Mesenchymal stem cell (in vitro differentiated cells and primary cell): Measurements from ENCODE around the gene SARS1.

Experiments used
- DNase-seq: peaks from one replicate; pipeline ENCODE4 v3.0.0-alpha.2; 2013
- H2AFZ ChIP-seq: one replicate; pipeline ENCODE4 v1.6.1; 2013; ENCODE audit warnings: low read depth, mild to moderate bottlenecking, control low read depth, inconsistent platforms, low read length, moderate library complexity
- H2AK5ac ChIP-seq: 2 replicates; pipeline ENCODE4 v1.6.1; 2013; ENCODE audit warnings: low read length, moderate library complexity, mild to moderate bottlenecking, inconsistent platforms; ENCODE audit not compliant: severe bottlenecking
- H2BK120ac ChIP-seq: one replicate; pipeline ENCODE4 v1.6.1; 2013; ENCODE audit warnings: low read depth, mild to moderate bottlenecking, inconsistent platforms, low read length, moderate library complexity
- H2BK12ac ChIP-seq, 2 experiments: one replicate each; pipeline ENCODE4 v1.6.1; 2013; ENCODE audit warnings: inconsistent platforms in 2 of 2, low read length in 2 of 2, mild to moderate bottlenecking in 2 of 2, moderate library complexity in 2 of 2, control low read depth in 1 of 2
- H2BK15ac ChIP-seq: one replicate; pipeline ENCODE4 v1.6.1; 2013; ENCODE audit warnings: mild to moderate bottlenecking, low read depth, inconsistent platforms; ENCODE audit not compliant: poor library complexity, severe bottlenecking
- H2BK5ac ChIP-seq: 2 replicates; pipeline ENCODE4 v1.6.1; 2013; ENCODE audit warnings: low read depth, mild to moderate bottlenecking, low read length, control low read depth, inconsistent platforms; ENCODE audit not compliant: poor library complexity, severe bottlenecking
- H3K14ac ChIP-seq, 2 experiments: one replicate each; pipeline ENCODE4 v1.6.1; 2013; ENCODE audit warnings: inconsistent platforms in 2 of 2, low read length in 2 of 2, control low read depth in 1 of 2, mild to moderate bottlenecking in 1 of 2, moderate library complexity in 1 of 2
- H3K18ac ChIP-seq, 2 experiments: one replicate each; pipeline ENCODE4 v1.6.1; 2013; ENCODE audit warnings: inconsistent platforms in 2 of 2, low read length in 2 of 2, control low read depth in 1 of 2, low read depth in 1 of 2, mild to moderate bottlenecking in 1 of 2
- H3K23ac ChIP-seq, 2 experiments: one replicate each; pipeline ENCODE4 v1.6.1; 2013; ENCODE audit warnings: inconsistent platforms in 2 of 2, low read length in 2 of 2, mild to moderate bottlenecking in 2 of 2, moderate library complexity in 2 of 2, control low read depth in 1 of 2
- H3K27ac ChIP-seq: 2 replicates; pipeline ENCODE4 v1.5.1; 2013; ENCODE audit warnings: mild to moderate bottlenecking, moderate library complexity, low read length, control low read depth, inconsistent platforms; ENCODE audit not compliant: poor library complexity, severe bottlenecking
- H3K27me3 ChIP-seq, 2 experiments: 2 replicates each; pipeline versions ENCODE4 v1.6.1 to v1.7.0; 2013; ENCODE audit warnings: low read length in 2 of 2, mild to moderate bottlenecking in 2 of 2, moderate library complexity in 2 of 2, control low read depth in 1 of 2, inconsistent platforms in 1 of 2; ENCODE audit not compliant: control insufficient read depth in 1 of 2, insufficient read depth in 1 of 2
- H3K36me3 ChIP-seq, 2 experiments: 2 replicates each; pipeline versions ENCODE4 v1.6.1 to v1.7.0; 2013; ENCODE audit warnings: low read length in 2 of 2, control low read depth in 1 of 2, inconsistent platforms in 1 of 2, low read depth in 1 of 2, mild to moderate bottlenecking in 1 of 2; ENCODE audit not compliant: insufficient read depth in 2 of 2, control insufficient read depth in 1 of 2
- H3K4ac ChIP-seq, 2 experiments: one replicate each; pipeline ENCODE4 v1.6.1; 2013; ENCODE audit warnings: inconsistent platforms in 2 of 2, low read length in 2 of 2, mild to moderate bottlenecking in 2 of 2, moderate library complexity in 2 of 2, control low read depth in 1 of 2, low read depth in 1 of 2
- H3K4me1 ChIP-seq: 2 replicates; pipeline ENCODE4 v1.6.1; 2013; ENCODE audit warnings: low read depth, low read length, control low read depth; ENCODE audit not compliant: control insufficient read depth, insufficient read depth
- H3K4me2 ChIP-seq: 2 replicates; pipeline ENCODE4 v1.6.1; 2013; ENCODE audit warnings: low read length, mild to moderate bottlenecking, inconsistent platforms; ENCODE audit not compliant: poor library complexity, severe bottlenecking
- H3K4me3 ChIP-seq, 2 experiments: 2 replicates each; pipeline versions ENCODE4 v1.5.1 to v1.7.0; 2013; ENCODE audit warnings: low read length in 2 of 2, mild to moderate bottlenecking in 2 of 2, control low read depth in 1 of 2, low read depth in 1 of 2; ENCODE audit not compliant: insufficient read depth in 1 of 2
- H3K79me1 ChIP-seq: replicated peaks from 2 replicates; pipeline ENCODE4 v1.6.1; 2013; ENCODE audit warnings: mild to moderate bottlenecking, control low read depth, low read length, inconsistent platforms; ENCODE audit not compliant: poor library complexity, severe bottlenecking
- H3K9ac ChIP-seq: 2 replicates; pipeline ENCODE4 v1.7.0; 2013; ENCODE audit warnings: mild to moderate bottlenecking, low read length, moderate library complexity
- H3K9me3 ChIP-seq: 2 replicates; pipeline ENCODE4 v1.7.0; 2013; ENCODE audit warnings: mild to moderate bottlenecking, low read length; ENCODE audit not compliant: control insufficient read depth
- H4K8ac ChIP-seq: one replicate; pipeline ENCODE4 v1.6.1; 2013; ENCODE audit warnings: inconsistent platforms, mild to moderate bottlenecking, low read length, moderate library complexity
- H4K91ac ChIP-seq: one replicate; pipeline ENCODE4 v1.6.1; 2013; ENCODE audit warnings: mild to moderate bottlenecking, low read length, inconsistent platforms
- WGBS: methylation state at CpG from one replicate; pipeline ENCODE4 v1.1.7; 2013; ENCODE audit warnings: mixed read lengths; 5-methylcytosine and 5-hydroxymethylcytosine counted together

SARS1 gene

DNA sequence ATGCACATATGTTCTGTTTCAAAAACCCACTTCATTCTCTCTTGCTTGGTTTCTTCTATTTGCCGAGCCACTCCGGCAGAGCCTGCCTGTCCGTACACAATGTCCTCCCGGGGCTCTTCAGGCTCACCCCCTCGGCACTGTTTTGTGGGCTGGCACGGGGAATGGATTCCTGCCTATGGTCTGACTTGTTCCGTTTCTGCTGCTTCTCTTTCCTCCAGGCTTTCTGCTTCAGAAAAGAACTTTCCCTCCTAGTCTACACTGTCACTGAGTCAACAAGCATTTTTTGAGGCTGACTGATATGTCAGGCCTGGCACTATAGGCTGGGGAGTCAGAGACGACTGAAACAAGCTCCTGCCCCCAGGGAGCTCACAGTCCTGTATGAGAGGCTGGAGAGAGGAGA is 28.4 kb upstream of the SARS1 start:
- Histone ChIP-seq H4K91ac (no peak overlapping the region), H3K4me2 (no peak overlapping the region), H2AFZ (no peak overlapping the region), H2BK120ac (no peak overlapping the region), H3K9ac (no peak overlapping the region), H3K9me3 (no peaks in the 10 kb centered on the region), H3K18ac (no peak overlapping the region), H3K23ac (no peak overlapping the region), H2BK12ac (no peak overlapping the region), H2BK5ac (no peak overlapping the region), H2AK5ac (no peak overlapping the region), H3K36me3 (no peaks in the 10 kb centered on the region), H3K14ac (no peak overlapping the region), H4K8ac (no peak overlapping the region), H3K27me3 (no peaks in the 10 kb centered on the region), H3K4me3 (no peak overlapping the region), H3K27ac (no peak overlapping the region), H2BK15ac (no peak overlapping the region), H3K79me1 (no peaks in the 10 kb centered on the region), H3K4me1 (peaks cover 16% of the 10 kb centered on the region), H3K4ac (no peak overlapping the region)
- WGBS: 82% methylated on average over 8 of the region's 8 CpGs
- no peak for DNase-seq

DNA sequence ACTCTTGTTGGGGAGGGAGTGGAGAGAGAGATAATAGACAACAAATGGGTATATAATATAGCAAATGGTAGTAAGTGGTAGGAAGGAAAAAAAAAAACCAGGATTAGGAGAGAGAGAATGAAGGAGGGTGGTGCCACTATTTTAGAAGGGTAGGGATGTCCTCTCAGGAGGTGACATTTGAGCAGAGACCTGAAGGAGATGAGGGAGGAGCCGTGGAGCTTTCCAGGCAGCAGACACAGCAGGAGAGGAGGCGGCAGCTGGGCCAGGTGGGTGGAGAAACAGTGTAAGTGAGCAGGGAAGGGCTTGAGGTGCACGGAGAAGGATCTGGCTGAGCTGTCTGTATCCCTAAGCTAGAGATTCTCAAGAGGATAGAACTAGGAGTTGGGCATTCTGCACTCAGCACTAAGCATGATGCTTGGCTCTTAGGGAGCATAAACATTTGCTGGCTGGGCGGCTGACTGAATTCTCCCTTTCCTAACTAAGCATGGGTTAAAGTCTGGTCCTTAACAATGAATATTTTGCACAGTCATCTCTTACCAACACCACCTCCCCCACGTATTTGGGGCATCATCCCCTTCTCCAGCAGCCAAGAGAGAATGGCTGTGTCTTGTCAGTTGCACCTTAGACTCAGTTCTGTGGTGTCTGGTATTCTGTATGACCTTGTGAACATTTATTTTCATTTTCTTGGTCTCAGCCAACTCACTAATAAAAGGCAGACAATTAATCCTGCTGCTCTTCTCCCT is 27.6 kb upstream of the SARS1 start:
- Histone ChIP-seq H3K9ac (peak overlapping the region; percentile 24), H3K36me3 (no peaks in the 10 kb centered on the region), H2BK15ac (no peak overlapping the region), H3K18ac (peak overlapping the region in 1 of 2 experiments; percentile 23), H3K4me1 (peaks cover 10% of the 10 kb centered on the region), H3K9me3 (no peaks in the 10 kb centered on the region), H3K4me2 (no peak overlapping the region), H3K4ac (no peak overlapping the region), H3K79me1 (no peaks in the 10 kb centered on the region), H4K91ac (no peak overlapping the region), H2BK120ac (no peak overlapping the region), H2AK5ac (no peak overlapping the region), H2BK12ac (peak overlapping the region in 1 of 2 experiments; percentile 32), H2BK5ac (no peak overlapping the region), H4K8ac (no peak overlapping the region), H3K14ac (no peak overlapping the region), H3K23ac (peak overlapping the region in 1 of 2 experiments; percentile 54), H2AFZ (no peak overlapping the region), H3K27me3 (no peaks in the 10 kb centered on the region), H3K4me3 (no peak overlapping the region), H3K27ac (no peak overlapping the region)
- no peak for DNase-seq
- WGBS: 51% methylated on average over 5 of the region's 5 CpGs

DNA sequence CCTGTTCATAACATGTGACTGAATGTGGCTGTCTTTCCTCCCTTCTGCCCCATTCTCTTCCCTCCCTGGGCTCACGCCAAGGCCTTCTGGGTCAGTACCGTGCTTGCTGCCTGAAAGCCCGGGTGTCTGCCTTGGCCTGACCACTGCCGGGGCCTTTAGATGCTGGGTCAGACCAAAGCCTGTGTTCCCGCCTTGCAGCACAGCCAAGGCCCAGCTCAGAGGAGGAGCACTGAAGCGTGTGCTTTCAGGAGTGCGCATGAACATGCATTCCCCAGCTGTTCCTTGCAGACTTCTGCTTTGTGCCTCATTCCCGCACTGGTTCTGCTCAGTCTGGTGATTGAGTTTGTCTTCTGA is 27.0 kb upstream of the SARS1 start:
- Histone ChIP-seq H3K18ac (no peak overlapping the region), H3K14ac (no peak overlapping the region), H3K4me3 (no peak overlapping the region), H3K27ac (no peak overlapping the region), H3K4me2 (no peak overlapping the region), H3K9me3 (no peaks in the 10 kb centered on the region), H2BK15ac (no peak overlapping the region), H2AFZ (no peak overlapping the region), H2BK12ac (no peak overlapping the region), H3K9ac (peak overlapping the region; percentile 24), H2AK5ac (no peak overlapping the region), H4K91ac (no peak overlapping the region), H3K4ac (no peak overlapping the region), H2BK120ac (no peak overlapping the region), H3K36me3 (no peaks in the 10 kb centered on the region), H3K27me3 (no peaks in the 10 kb centered on the region), H4K8ac (no peak overlapping the region), H3K4me1 (peaks cover 9% of the 10 kb centered on the region), H3K79me1 (no peaks in the 10 kb centered on the region), H2BK5ac (no peak overlapping the region), H3K23ac (no peak overlapping the region)
- WGBS: 94% methylated on average over 8 of the region's 8 CpGs
- DNase-seq: no peak

DNA sequence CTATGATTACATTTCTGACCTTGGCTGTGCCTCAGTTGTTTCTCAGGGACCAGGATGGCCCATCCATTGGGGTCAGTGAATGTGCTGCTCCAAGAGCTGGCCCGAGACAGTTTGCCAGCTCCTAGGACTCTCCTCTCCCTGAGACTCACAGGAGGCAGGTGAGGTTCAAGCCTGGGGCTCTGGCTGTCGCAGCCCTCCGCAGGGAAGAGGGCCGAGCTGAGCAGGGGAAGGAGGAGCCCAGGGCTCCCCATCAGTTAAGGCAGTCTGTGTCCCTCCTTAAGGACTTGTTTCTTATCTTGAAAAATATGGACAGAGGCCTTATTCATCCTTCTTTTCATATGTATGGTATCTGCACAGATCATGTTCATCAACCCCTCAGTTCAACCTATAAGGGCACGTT is 26.6 kb upstream of the SARS1 start:
- H3K18ac ChIP-seq: no peak overlapping the region
- H2AFZ ChIP-seq: no peak overlapping the region
- H3K9ac ChIP-seq: peak overlapping the region; percentile 24
- no peak overlapping the region for H3K27ac ChIP-seq
- H2BK15ac ChIP-seq: no peak overlapping the region
- 84% methylated on average over 5 of the region's 5 CpGs for WGBS
- H3K4me2 ChIP-seq: no peak overlapping the region
- H3K23ac ChIP-seq: no peak overlapping the region
- no peak overlapping the region for H2BK12ac ChIP-seq
- no peak overlapping the region for H3K4ac ChIP-seq
- no peak overlapping the region for H3K14ac ChIP-seq
- H4K91ac ChIP-seq: no peak overlapping the region
- H2AK5ac ChIP-seq: no peak overlapping the region
- no peaks in the 10 kb centered on the region for H3K79me1 ChIP-seq
- peaks cover 9% of the 10 kb centered on the region for H3K4me1 ChIP-seq
- no peaks in the 10 kb centered on the region for H3K27me3 ChIP-seq
- no peak overlapping the region for H4K8ac ChIP-seq
- no peak overlapping the region for H3K4me3 ChIP-seq
- H3K36me3 ChIP-seq: no peaks in the 10 kb centered on the region
- no peak overlapping the region for H2BK5ac ChIP-seq
- H2BK120ac ChIP-seq: no peak overlapping the region
- H3K9me3 ChIP-seq: no peaks in the 10 kb centered on the region
- no peak for DNase-seq
